Measurements from ENCODE around the gene ARHGAP22.

The ARHGAP22 gene

GRCh38 chr10:48550071-48550691 lies 54.7 kb downstream of the ARHGAP22 start:
- DNase-seq, result no peak

GRCh38 chr10:48549236-48549635 lies 55.6 kb downstream of the ARHGAP22 start:
- DNase-seq, result no peak

DNA sequence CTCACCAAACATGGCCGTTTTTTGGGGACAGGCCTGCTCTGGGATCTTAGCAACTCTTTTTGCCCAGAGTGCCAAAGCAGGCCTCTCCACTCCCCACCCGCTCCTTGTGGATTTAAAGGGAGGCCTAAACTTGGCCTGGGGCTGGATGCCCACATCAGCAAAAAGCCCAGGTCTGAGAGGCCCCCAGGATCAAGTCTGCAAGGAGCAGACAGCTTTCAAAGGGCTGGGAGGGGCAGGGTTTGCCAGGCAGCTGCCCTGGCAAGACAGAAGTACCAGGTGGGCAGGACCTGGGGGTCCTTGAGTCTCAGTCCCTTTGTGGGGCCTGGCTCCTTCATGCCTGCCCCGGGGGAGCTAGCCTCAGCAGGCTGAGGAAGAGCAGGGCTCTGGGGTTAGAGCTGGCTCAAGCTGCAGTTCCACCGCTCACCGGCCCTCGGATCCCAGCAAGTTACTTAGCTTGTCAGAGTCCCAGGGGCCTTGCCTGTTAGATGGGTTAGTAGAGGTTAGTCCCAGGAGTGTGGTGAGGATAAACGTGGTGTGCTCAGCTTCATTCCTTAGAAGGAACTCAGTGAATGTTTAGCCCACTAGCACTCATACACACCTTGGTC lies 56.2 kb downstream of the ARHGAP22 start:
- no peak for DNase-seq

- no peak for DNase-seq
Measured at GRCh38 chr10:48547981-48548380, 56.9 kb downstream of the ARHGAP22 start.

DNA sequence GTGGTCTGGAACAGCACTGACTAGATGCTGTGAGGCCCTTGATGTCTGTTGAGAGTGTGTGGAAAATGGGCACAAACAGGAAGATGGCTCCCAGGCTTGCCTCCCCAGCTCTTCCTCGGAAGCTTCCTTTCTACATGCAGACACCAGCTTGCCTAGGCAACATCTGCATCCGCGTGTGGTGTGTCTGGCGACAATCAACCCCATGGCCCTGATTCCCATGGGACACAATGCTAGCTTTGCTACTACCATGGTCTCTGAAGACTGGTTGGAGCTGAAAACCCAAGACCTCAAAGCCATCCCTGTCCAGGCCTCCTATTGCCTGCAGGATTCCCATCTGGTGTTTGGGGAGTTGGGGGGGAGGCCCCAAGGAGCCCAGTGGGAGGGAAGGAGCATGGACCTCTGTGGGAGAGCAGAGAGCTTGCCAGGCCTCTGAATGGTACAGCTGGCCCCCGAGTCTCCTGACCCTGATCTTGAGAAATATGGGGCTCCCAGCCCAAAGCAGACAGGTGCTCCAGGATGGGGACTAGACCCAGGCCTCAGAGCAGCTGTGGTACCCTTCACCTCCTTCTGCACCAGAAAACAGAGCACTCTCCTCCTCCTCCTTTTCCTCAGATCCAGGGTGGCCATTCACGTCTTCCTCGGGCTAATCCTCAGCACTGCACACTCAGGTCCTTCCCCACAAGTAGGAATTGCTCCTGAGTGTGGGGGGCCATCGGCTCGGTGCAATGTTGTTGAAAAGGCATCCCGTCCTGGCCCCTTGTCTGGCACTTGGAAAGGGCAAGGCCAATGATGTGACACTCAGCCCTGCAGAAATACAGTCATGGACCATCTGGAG lies 57.6 kb downstream of the ARHGAP22 start:
- DNase-seq, result no peak

- no peak for DNase-seq
Measured at GRCh38 chr10:48545462-48546145, 59.3 kb downstream of the ARHGAP22 start.

DNA sequence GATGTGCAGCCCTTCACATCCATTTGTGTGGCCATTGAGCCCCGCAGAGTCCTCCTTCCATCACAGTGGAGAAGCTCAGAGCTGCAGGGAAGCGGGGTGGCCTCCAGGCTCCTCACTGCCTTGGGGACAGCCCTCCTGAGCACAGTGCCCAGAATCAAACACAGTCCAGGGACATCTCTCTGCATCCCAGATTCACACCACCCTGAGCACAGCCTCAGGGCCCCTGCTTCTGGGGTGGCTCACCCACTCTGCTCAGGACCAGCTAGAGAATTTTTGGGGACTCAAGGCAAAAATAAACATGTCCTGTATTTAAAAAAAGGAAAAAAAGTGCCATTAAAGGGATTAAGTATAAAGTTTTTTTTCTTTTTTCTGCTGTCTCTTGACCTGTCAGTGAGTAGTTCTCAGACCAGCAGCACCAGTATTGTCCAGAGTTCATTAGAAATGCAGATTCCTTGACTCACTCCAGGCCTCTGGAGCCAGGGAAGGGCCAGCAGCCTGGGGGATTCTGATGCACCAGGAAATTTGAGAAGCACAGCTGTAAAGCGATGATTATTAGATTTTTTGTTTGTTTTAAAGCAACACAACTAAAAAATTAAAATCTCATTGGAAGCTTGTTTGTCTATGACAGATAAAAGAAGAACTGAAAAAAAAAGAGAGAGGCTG lies 61.6 kb downstream of the ARHGAP22 start:
- no peak for DNase-seq

DNA sequence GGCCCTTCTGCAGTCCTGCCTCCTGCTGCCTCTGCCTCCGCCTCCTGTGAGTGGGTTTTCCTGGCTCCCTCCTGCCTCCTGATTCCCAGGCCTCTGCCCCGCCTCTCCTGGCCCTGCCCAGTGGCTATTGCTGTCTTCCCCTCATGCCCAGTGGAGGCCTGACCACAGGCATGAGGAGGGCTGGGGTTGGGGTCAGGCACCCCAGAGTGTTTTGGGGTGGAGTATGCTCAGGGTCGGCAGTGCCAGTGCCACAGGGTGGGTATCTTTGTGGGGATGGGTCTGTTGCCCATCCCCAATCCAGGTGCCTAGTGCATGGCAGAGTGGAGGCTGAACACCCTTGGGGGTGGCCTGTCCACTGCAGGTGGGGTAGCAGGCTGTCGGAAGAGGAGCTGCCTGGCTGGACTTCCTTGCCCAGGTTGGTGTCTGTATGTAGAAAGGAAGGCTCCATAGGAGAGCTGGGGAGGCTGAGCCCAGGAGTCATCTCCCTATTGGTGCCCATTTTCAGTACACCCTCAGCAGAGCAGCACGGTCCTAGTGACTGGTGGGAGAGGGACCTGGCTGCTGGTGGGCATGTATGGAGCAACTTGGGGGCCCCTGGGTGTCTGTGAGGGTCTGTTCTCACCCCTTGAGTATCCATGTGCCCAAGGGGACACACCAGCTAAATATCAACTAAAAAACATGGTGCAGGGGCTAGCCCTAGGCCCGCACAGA lies 62.2 kb downstream of the ARHGAP22 start:
- DNase-seq, result no peak

GRCh38 chr10:48541144-48541795 lies 63.6 kb downstream of the ARHGAP22 start:
- no peak for DNase-seq

GRCh38 chr10:48538611-48539010 lies 66.3 kb downstream of the ARHGAP22 start:
- no peak for DNase-seq

DNA sequence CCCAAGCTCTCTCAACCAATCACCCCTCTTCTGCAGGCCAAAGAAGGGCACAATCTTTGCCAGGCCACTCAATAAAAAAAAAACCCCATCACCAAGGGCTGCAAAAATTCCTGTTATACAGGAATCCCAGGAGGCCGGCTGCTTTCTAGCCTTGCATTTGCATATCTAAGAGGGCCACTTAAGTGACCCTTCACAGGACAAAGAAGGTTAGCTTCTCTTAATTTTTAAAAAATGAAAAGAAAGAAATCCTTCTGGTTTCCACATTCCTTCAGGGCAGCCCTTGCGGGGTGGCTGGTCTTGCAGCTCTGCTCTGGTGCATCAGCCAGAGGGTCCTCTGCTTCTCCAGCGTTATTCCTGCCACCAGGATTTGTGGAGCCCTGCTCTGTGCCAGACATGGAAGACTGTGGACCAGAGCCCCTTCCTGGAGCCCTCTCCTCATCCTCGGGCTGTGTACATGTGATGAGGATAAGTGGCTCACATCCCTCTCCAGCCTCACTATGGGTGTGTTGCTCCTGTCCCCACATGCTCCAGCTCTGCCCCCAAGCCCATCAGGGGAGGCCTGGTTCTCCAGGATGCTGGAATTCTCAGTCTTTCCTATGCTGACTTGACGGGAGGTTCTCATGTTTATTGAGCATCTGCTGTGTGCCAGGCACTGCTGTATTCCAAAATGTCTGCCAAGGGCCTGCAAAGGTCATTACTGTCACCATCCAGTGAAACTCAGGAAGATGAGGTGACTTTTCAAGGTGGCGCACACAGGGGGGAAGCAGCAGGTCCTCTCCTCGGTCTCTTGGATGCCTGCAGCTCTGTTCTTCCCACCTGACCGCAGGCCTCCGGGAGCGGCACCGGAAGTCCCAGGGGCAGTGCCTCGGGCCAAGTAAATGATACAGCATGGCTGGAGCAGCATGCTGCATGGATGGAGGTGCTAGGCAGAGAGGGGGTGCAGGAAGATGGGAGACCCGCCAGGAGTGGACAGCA lies 67.7 kb downstream of the ARHGAP22 start:
- no peak for DNase-seq

DNA sequence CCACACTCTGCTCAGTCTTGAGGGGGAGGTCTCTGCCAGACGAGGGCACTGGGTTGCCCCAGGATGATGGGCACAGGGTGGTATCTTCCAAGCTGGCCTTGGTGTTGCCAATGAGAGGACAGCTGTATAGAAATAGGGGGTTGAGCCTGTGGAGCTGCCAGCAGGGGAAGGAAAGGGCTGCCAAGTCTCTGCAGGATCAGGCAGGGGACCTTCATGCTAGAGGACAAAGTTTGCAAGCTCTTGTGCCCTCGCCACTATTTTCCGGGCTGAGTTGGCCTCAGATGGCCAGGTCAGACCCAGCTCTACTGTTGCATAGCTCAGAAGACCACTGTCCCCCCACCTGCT lies 68.7 kb downstream of the ARHGAP22 start:
- no peak for DNase-seq

DNA sequence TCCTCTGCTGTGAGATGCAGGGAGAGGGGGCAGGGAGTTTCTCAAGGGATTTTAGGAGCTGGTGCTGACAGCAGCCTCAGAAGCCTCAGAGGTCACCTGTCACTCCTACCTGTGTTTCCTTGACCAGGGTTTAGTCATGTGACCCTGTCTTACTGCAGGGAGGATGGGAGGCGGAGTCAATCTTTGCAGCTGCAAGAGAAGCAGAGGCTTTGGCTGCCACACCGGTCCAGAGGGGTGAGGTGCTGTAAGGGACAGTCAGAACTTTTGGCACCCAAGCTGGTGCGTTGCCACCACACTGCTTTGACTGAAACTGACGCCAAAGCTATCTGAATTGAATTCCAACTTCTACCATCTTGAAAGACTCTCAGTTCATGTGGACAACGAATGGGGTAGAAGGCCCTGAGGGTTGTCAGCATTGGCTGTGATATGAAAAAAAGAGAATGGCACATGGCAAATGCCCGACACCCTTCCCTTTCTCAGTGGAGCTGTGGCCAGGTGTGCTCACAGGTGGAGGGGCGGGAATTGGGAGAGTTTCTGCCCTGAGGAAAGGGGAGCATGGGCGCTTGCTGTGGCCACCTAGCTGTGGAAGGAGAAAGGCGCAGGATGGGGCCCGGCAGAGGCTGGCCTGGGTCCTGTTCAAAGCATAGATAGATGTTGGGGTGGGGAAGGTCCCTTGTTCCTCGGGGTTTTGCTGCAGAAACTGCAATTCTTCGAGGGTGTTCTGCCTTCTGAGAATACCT lies 69.3 kb downstream of the ARHGAP22 start:
- DNase-seq, result no peak

- no peak for DNase-seq
Measured at GRCh38 chr10:48533951-48534720, 70.7 kb downstream of the ARHGAP22 start.

- DNase-seq, result no peak
Measured at GRCh38 chr10:48533540-48533939, 71.3 kb downstream of the ARHGAP22 start.

GRCh38 chr10:48531486-48531885 lies 73.4 kb downstream of the ARHGAP22 start:
- DNase-seq, result no peak

DNA sequence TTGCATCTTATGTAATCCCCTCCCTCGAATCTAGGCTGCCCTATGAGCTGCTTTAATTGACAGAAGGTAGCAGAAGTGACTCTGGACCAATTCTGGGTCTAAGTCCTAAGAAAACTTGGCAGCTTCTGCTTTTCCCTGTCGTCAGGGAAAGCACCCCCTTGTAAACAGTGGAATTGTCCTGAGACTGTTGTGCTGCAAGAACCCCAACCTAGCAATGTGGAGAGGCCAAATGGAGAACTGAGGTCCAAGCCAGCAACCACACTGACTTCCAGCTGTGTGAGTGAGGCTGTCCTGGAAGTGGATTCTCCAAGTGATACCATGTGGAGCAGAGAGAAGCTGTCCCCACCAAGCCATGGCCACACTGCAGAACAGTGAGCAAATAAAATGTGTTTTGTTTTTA lies 75.5 kb downstream of the ARHGAP22 start:
- DNase-seq, result no peak

GRCh38 chr10:48527756-48528155 lies 77.1 kb downstream of the ARHGAP22 start:
- no peak for DNase-seq
